ENCODE data around the gene SREBF1. TPM values are rescaled to one million over a fixed set of nuclear protein-coding genes. Genes with fewer than 3 reads are reported as not detected.
A peak's percentile ranks its signal among the peaks of the same experiment; 100 is the strongest.

Gene SREBF1
- polyA plus RNA-seq, 3 donors = 7.6 to 35.9 (median 10.5) TPM

- H3K9me3 ChIP-seq (replicated peaks in 1 of 2; ENCODE audit: control insufficient read depth in 1 of 2, insufficient read depth in 1 of 2, low read length in 2 of 2) = no peaks in the 10 kb centered on the region
- H3K27ac ChIP-seq (ENCODE audit: low read depth in 1 of 2, low read length in 2 of 2) = no peak overlapping the region
- H4K20me1 ChIP-seq (ENCODE audit: insufficient read depth, low read length) = peaks cover 97% of the 10 kb centered on the region
- H3K4me3 ChIP-seq (replicated peaks in 1 of 3; ENCODE audit: low read depth in 2 of 3, low read length in 3 of 3) = peak overlapping the region in 1 of 3 experiments; percentile 64
- H3K36me3 Mint-ChIP-seq = peaks cover 4 to 8% of the 10 kb centered on the region in 2 donors
- peaks cover 0 to 7% (median 4%) of the 10 kb centered on the region in 7 donors for H3K9me3 Mint-ChIP-seq
- peaks cover 8% of the 10 kb centered on the region for H3K79me2 ChIP-seq (ENCODE audit: insufficient read depth, low read length)
- no peaks in the 10 kb centered on the region for H3K36me3 ChIP-seq (replicated peaks in 1 of 2; ENCODE audit: control insufficient read depth in 1 of 2, insufficient read depth in 2 of 2, low read length in 2 of 2)
- H3K9ac ChIP-seq (ENCODE audit: insufficient read depth, low read length, poor library complexity, severe bottlenecking) = peak overlapping the region; percentile 21
- intact Hi-C loops (cut with micrococcal nuclease) = no loop called here
- H3K4me1 ChIP-seq (ENCODE audit: control insufficient read depth in 1 of 2, insufficient read depth in 2 of 2, low read length in 2 of 2) = peaks cover 18 to 39% of the 10 kb centered on the region in 2 donors
- no peak for DNase-seq
- peaks cover 41 to 57% (median 52%) of the 10 kb centered on the region in 3 donors for H3K27me3 Mint-ChIP-seq (ENCODE audit: low read depth in 3 of 3)
- no peak for TF ChIP-seq CTCF (IDR thresholded peaks at IDR 0.05)
- no peak overlapping the region for H2AFZ ChIP-seq (ENCODE audit: insufficient read depth, low read depth, low read length, poor library complexity, severe bottlenecking)
- peak overlapping the region; percentile 50 to 81 for H3K4me3 Mint-ChIP-seq
- H3K4me2 ChIP-seq (replicated peaks; ENCODE audit: extremely low read depth, low read length, poor library complexity, severe bottlenecking) = peak overlapping the region; percentile 74
- peaks cover 27% of the 10 kb centered on the region for H3K4me1 Mint-ChIP-seq
- 2% methylated on average over 65 of the region's 88 CpGs for WGBS (ENCODE audit: insufficient coverage)
- peaks cover 27 to 40% of the 10 kb centered on the region in 2 donors for H3K27me3 ChIP-seq (ENCODE audit: control insufficient read depth in 2 of 2, insufficient read depth in 2 of 2, low read length in 2 of 2)
- H3K27ac Mint-ChIP-seq = no peak overlapping the region
Observed at GRCh38 chr17:17781591-17782496, 54.9 kb downstream of the SREBF1 start.

GRCh38 chr17:17780922-17781590 lies 55.7 kb downstream of the SREBF1 start:
- peaks cover 18 to 39% of the 10 kb centered on the region in 2 donors for H3K4me1 ChIP-seq (ENCODE audit: control insufficient read depth in 1 of 2, insufficient read depth in 2 of 2, low read length in 2 of 2)
- peaks cover 96% of the 10 kb centered on the region for H4K20me1 ChIP-seq (ENCODE audit: insufficient read depth, low read length)
- H3K9ac ChIP-seq (ENCODE audit: insufficient read depth, low read length, poor library complexity, severe bottlenecking) = no peak overlapping the region
- H3K79me2 ChIP-seq (ENCODE audit: insufficient read depth, low read length) = peaks cover 8% of the 10 kb centered on the region
- Mint-ChIP-seq H3K4me1 (peaks cover 27% of the 10 kb centered on the region), H3K4me3 (peak overlapping the region in 1 of 2 donors; percentile 81), H3K27me3 (ENCODE audit: low read depth in 3 of 3) (peaks cover 43 to 57% (median 51%) of the 10 kb centered on the region in 3 donors), H3K27ac (no peak overlapping the region), H3K9me3 (peaks cover 0 to 7% (median 4%) of the 10 kb centered on the region in 7 donors), H3K36me3 (peaks cover 4 to 8% of the 10 kb centered on the region in 2 donors)
- peak overlapping the region; percentile 74 for H3K4me2 ChIP-seq (replicated peaks; ENCODE audit: extremely low read depth, low read length, poor library complexity, severe bottlenecking)
- no peak for DNase-seq
- H3K27ac ChIP-seq (ENCODE audit: low read depth in 1 of 2, low read length in 2 of 2) = no peak overlapping the region
- TF ChIP-seq CTCF (IDR thresholded peaks at IDR 0.05) = no peak
- no peaks in the 10 kb centered on the region for H3K36me3 ChIP-seq (replicated peaks in 1 of 2; ENCODE audit: control insufficient read depth in 1 of 2, insufficient read depth in 2 of 2, low read length in 2 of 2)
- H3K4me3 ChIP-seq (replicated peaks in 1 of 3; ENCODE audit: low read depth in 2 of 3, low read length in 3 of 3) = no peak overlapping the region
- no peak overlapping the region for H2AFZ ChIP-seq (ENCODE audit: insufficient read depth, low read depth, low read length, poor library complexity, severe bottlenecking)
- H3K9me3 ChIP-seq (replicated peaks in 1 of 2; ENCODE audit: control insufficient read depth in 1 of 2, insufficient read depth in 1 of 2, low read length in 2 of 2) = no peaks in the 10 kb centered on the region
- 24% methylated on average over 11 of the region's 11 CpGs for WGBS (ENCODE audit: insufficient coverage)
- H3K27me3 ChIP-seq (ENCODE audit: control insufficient read depth in 2 of 2, insufficient read depth in 2 of 2, low read length in 2 of 2) = peaks cover 27 to 40% of the 10 kb centered on the region in 2 donors
- intact Hi-C loops (cut with micrococcal nuclease) = no loop called here

Data from CD14-positive monocyte (primary cell).